ENCODE data around the gene LPAR2. TPM values are rescaled to one million over a fixed set of nuclear protein-coding genes. Genes with fewer than 3 reads are reported as not detected.

Gene LPAR2
- total RNA-seq, 1 donor from 2014 or later = 62.6 TPM

Other genes with a start within 250 kb of the LPAR2 start
- 128 and 135 TPM in 2 replicates for gene GATAD2A, start 222.5 kb downstream of the LPAR2 start, total RNA-seq
- 3.1 and 3.6 TPM in 2 replicates for gene TSSK6, start 112.7 kb downstream of the LPAR2 start, total RNA-seq
- 359 and 389 TPM in 2 replicates for gene NDUFA13, start 112.0 kb downstream of the LPAR2 start, total RNA-seq
- gene YJEFN3, start 99.3 kb downstream of the LPAR2 start, total RNA-seq = 11.7 and 11.8 TPM in 2 replicates
- gene CILP2, start 90.0 kb downstream of the LPAR2 start, total RNA-seq = 0.17 and 0.20 TPM in 2 replicates
- 68.2 and 72.1 TPM in 2 replicates for gene PBX4, start 9.5 kb downstream of the LPAR2 start, total RNA-seq
- gene GMIP, start 15.4 kb upstream of the LPAR2 start, total RNA-seq = 115 and 118 TPM in 2 replicates
- gene ATP13A1, start 35.5 kb upstream of the LPAR2 start, total RNA-seq = 105 and 110 TPM in 2 replicates
- gene ZNF101, start 40.6 kb upstream of the LPAR2 start, total RNA-seq = 94.2 and 95.2 TPM in 2 replicates
- 6.8 and 8.5 TPM in 2 replicates for gene ZNF14, start 104.9 kb upstream of the LPAR2 start, total RNA-seq
- gene ZNF506, start 193.5 kb upstream of the LPAR2 start, total RNA-seq = 17.2 and 22.5 TPM in 2 replicates
- 16.5 and 17.6 TPM in 2 replicates for gene ZNF253, start 237.7 kb upstream of the LPAR2 start, total RNA-seq